K562 treated with DMSO at 1 percent for 24 hours (cell line): Measurements from ENCODE around the gene DDX56. TPM values are rescaled to one million over a fixed set of nuclear protein-coding genes. Genes with fewer than 3 reads are reported as not detected.

Source experiments
- total RNA-seq: library from RNA; unstranded; fragments of 300-600 nt; gene quantifications from 2 replicates; pipeline ENCODE4 v1.2.3, GENCODE V29; 2022; ENCODE audit warnings: low read depth; ENCODE audit not compliant: insufficient read depth

Gene DDX56, protein sequence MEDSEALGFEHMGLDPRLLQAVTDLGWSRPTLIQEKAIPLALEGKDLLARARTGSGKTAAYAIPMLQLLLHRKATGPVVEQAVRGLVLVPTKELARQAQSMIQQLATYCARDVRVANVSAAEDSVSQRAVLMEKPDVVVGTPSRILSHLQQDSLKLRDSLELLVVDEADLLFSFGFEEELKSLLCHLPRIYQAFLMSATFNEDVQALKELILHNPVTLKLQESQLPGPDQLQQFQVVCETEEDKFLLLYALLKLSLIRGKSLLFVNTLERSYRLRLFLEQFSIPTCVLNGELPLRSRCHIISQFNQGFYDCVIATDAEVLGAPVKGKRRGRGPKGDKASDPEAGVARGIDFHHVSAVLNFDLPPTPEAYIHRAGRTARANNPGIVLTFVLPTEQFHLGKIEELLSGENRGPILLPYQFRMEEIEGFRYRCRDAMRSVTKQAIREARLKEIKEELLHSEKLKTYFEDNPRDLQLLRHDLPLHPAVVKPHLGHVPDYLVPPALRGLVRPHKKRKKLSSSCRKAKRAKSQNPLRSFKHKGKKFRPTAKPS
- 66.1 and 70.8 TPM in 2 replicates for total RNA-seq

DNA sequence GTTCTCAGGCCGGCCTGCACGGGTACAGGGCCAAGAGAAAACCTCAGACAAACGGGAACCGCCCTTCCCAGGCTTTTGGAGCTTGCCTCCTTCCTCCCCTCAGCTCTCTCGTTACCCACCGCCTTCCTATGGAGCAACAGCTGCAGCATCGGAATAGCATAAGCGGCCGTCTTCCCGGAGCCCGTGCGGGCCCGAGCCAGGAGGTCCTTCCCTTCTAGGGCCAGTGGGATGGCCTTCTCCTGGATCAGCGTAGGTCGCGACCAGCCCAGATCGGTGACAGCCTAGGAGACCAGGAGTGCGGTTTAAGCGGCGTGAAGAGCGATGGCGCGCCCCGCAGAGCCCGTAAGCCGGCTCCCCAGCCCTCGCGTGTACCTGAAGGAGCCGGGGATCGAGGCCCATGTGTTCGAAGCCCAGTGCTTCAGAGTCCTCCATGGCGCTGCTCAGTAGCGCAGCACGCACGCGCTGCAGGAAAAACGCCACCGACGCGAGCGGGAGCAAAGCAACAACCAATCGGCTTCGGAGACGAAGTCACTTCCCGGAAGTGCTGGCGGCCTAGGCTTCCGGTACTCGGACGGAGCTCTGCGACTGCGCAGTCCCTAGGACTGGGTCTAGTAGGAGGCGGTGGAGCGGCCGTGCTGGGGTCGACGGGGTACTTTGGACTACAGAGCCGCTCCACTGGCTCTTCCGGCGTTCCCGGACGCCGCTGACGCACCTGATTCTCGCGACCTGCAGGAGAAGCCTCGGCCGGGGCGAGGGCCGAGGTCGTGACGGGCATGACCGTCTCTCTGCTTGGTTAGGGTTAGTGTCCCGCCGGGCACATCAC is at the start of gene DDX56:
Gene DDX56, minus strand, starts transcription at position 445 of the 823 bp plus-strand sequence. Its CDS starts 13 bp downstream, at position 432.

DNA sequence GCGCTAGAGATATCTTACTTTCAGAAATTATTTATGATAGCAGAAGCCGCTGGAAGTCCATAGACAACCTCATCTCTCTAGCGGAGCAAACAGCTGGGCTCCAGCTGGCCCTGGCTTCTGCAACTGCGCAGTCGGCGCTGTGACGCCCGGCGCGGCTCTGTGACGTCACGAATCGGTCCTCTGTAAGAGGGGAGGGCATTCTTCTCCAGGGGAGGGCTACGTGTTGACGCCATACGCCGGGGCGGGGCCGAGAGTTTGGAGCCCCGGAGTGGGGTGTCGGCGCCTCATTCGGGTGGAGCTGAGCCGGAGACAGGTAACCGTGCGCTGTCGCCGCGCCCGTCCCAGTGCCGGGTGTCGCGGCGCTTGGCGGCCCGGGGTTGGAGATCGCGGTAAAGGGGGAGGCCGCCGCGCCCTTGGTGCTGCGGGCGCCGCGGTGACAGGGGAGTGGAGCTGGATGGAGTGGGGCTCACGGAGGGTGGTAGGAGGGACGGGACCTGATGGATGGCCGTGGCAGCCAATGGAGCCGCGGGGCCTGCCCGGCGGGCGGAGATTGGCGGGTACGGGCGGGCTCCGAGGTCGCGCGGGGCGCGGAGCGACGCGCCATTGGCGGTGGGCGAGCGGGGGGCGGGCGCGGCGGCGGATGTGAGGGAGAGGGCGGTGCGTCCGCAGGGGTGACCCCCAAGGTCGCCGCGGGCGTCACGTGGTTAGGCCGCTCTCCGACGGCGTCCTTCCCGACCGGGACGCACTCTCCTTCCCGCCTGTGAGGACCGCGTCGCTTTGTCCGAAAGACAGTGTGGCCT is 32.8 kb upstream of the DDX56 start, which contains the start of gene OGDH:
Gene OGDH, plus strand, starts transcription at position 287 of the 800 bp plus-strand sequence. CDS start 17,717 bp downstream, outside the sequence.

DNA sequence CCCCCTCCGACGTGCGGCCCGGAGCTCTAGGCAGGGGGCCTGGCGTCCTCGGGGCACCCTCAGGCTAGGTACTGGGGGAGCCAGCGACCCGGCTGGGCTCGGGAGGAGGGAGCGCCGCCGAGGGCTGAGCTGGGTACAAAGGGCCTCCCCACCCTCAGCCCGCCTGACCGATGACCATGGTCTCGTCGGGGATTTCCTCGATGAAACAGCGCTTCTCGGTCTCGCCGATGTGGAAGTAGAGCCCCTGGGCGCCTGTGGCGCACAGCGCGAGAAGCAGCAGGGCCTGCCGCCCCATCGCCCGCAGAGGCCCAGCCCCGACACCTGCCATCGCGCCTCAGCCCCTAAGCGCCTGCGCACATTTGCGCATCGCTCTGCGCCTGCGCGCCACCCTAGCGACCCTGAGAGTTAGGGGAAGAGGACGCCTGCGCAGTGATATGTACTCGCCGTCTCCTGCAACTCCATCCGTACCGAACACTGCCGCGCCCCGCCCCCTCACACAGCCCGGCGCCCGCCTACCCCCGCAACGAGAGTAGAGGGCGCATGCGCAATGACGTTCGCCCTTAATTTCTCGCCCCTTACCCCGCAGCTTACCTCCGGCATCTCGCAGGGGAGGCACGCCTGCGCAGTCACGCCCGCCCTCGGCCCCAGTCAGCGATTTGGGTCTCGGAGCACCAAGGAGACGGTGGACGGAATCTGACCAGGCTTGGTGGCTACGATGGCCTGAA is 8.3 kb upstream of the DDX56 start, which contains the start of gene TMED4:
Gene TMED4, minus strand, starts transcription at position 353 of the 725 bp plus-strand sequence. Its CDS starts 25 bp downstream, at position 328.

DNA sequence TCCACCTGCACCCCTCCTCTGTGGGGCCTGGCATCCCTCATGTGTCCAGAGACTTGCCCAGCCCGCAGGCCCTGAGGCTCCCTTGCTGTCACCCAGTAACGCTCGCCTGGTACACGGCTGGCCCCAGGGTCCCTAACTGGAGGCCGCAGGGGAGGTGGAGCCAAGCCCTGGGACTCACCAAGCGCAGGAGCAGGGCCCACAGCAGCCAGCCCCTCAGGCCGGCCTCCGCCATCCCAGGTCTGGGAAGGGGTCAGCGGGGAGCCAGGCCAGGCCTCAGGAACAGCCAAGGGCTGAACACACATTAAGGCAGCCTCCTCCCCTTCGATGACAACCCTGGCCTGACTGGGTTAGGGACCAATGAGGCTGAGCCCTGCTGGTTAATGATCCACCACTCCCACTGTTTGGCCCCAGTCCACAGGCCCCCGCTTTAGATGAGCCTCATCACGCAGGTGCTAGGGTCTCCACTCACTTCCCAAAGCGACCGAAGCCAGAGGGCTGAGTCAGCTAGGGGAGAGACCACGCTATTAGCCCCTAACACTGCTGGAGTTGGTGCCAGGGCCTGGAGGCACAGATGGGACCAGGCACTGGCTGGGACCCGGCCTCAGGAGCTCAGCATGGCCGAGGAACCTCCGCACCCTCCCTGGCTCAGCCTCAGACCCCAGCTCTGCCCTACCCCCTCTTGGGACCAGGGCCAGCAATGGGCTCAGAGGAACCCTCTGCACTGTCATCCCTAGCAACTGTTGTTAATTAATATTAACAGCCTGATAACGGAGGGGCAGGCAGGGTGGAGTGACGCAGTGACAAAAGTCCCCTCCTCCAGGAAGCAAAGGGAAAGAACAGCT is 32.5 kb downstream of the DDX56 start, which contains the start of gene NPC1L1:
Gene NPC1L1, minus strand, starts transcription at position 303 of the 842 bp plus-strand sequence. Its CDS starts 71 bp downstream, at position 232.

Other genes starting within 250 kb of the DDX56 start
- gene CAMK2B, start 248.3 kb downstream of the DDX56 start, total RNA-seq: not detected in 2 replicates
- gene NUDCD3, start 83.2 kb downstream of the DDX56 start, total RNA-seq: 23.5 and 29.3 TPM in 2 replicates
- 0.13 and 0.20 TPM in 2 replicates for gene NPC1L1, start 32.6 kb downstream of the DDX56 start, total RNA-seq
- gene TMED4, start 8.3 kb upstream of the DDX56 start, total RNA-seq: 62.9 and 64.5 TPM in 2 replicates
- gene OGDH, start 32.7 kb upstream of the DDX56 start, total RNA-seq: 85.2 and 89.7 TPM in 2 replicates
- gene ZMIZ2, start 174.9 kb upstream of the DDX56 start, total RNA-seq: 20.5 and 27.2 TPM in 2 replicates
- gene PPIA, start 222.8 kb upstream of the DDX56 start, total RNA-seq: 1,298 and 1,330 TPM in 2 replicates